NT2/D1 (cell line): ENCODE measurements around the gene TPPP3.

Source experiments
- SUZ12 ChIP-seq: IDR thresholded peaks from 2 replicates; pipeline ENCODE4 v1.6.1; 2011; ENCODE audit not compliant: insufficient read length, insufficient read depth; ENCODE audit errors: extremely low read depth
- YY1 ChIP-seq: IDR thresholded peaks from 2 replicates; pipeline ENCODE4 v1.6.1; 2011; ENCODE audit not compliant: insufficient read length, insufficient read depth
- ZNF274 ChIP-seq: IDR thresholded peaks from 2 replicates; pipeline ENCODE4 v1.6.1; 2011; ENCODE audit warnings: mild to moderate bottlenecking, low read depth, low read length

GRCh38 chr16:67412294-67412693, 19.0 kb upstream of the TPPP3 start:
- no peak for TF ChIP-seq ZNF274
- no peak for TF ChIP-seq YY1
- TF ChIP-seq SUZ12, result no peak
